NOMO-1 (cell line): Measurements from ENCODE around the gene FFAR3.
A peak's percentile ranks its signal among the peaks of the same experiment; 100 is the strongest.

Source experiments
- DNase-seq, 2 experiments: peaks; one replicate each; lab custom pipeline; 2025; ENCODE audit not compliant: unreplicated experiment in 2 of 2; lab: John Stamatoyannopoulos, UW

The FFAR3 gene

DNA sequence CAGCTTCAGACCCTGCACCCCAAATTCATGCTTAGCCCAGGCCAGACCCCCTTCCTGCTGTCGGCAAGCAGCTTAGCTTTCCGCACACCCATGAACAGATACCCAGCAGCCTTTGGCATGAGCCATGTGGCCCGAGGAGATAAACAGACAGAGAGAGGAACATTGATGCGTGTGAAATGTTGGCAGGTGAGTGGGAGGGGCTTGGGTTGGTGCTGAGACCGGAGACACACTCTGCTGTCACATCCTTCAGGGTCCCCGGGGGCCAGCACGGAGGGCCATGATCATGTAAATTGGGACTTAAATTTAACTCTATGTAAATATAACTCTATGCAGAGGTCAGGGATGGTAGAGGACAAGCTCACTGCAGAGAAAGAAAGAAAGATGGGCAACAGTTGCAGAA, 27.8 kb upstream of the FFAR3 start:
- DNase-seq, result no peak

- DNase-seq, result no peak
Observed at GRCh38 chr19:35331551-35332214, 26.6 kb upstream of the FFAR3 start.

- no peak for DNase-seq
Observed at GRCh38 chr19:35332817-35333216, 25.4 kb upstream of the FFAR3 start.

DNA sequence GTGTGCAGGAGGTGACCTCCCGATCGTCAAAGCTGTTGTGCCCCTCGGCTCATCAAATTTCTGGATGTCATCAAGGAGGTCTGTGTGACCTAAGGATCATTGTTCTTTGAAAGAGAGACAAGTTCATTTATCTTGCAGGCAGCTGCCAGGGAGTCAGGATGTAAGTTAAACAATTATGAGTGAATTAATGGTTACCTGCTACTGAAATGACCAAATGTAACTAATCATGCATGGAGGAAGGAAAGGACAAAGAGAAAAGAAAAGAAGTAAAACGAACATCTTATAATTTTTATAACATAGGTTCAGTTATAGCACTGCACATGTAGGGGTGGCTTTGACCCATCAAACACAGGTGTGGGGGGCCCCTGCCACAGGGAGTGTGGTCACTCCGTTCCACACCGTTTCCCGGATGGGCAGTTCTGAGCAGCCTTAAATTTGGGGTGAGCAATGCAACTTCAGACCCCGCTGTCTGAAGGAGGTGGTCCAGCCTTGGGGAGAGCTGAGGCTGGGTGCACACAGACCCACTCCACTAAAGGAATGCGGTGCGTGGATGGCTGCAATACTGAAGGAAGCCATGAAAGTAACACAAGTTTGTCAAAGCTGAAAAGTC, 24.0 kb upstream of the FFAR3 start:
- no peak for DNase-seq

DNA sequence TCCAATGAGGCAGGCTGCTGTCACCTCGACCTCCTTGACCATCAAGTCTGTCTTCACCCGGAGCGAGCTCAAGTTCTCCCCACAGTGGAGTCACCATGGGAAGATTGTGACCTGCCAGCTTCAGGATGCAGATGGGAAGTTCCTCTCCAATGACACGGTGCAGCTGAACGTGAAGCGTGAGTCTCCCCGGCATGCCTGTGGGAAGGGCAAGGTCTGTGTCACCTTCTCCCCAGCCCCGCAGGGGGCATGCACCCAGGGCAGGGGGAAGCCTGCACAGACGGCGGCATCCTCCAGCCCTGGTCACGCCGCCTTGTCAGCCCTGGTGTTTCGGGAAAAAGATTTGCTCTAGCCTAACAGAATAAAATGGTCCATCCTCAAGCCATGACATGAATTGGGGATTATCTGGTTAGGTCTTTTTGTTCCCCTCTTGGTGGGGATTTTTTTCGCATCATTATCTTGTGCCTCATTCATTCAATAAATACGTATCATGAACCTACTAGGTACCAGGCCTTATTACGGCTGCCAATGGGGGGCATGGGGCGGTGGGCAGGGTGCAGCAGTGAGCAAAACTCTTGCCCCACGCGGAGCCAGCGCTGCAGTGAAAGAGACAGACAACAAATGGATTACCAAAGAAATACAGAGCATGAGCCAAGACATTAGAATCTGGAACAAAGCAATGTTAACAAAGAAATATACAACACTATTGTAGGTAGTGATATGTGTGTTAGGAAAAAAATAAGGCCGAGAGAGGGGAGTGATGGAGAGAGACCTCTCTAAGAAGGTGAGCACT, 21.9 kb upstream of the FFAR3 start:
- DNase-seq, result no peak

DNA sequence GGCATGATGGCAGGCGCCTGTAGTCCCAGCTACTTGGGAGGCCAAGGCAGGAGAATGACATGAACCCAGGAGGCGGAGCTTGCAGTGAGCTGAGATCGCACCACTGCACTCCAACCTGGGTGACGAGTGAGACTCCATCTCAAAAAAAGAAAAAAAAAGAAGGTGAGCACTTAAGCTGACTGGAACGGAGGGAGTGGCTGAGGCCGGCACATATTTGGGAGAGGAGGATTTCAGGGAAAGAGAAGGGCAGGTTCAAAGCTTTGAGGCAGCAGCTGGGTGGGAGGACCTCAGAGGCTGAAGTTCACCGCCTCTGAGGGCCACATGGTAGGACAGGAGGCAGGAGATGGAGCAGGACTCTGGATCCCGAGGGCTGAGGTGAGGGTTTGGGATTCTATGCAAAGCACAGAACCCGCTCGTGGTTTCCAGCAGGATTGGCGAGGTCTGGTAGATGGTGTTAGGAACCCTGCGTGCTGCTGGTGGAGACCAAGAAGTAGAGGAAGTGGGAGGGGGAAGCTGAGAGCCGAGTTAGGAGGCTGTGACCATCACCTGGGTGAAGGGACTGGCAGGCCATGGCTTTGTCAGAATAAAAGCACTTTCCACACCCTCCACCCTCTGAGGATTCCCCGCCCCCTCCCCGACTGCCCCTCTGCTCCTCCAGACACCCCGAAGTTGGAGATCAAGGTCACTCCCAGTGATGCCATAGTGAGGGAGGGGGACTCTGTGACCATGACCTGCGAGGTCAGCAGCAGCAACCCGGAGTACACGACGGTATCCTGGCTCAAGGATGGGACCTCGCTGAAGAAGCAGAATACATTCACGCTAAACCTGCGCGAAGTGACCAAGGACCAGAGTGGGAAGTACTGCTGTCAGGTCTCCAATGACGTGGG, 20.9 kb upstream of the FFAR3 start:
- no peak for DNase-seq

DNA sequence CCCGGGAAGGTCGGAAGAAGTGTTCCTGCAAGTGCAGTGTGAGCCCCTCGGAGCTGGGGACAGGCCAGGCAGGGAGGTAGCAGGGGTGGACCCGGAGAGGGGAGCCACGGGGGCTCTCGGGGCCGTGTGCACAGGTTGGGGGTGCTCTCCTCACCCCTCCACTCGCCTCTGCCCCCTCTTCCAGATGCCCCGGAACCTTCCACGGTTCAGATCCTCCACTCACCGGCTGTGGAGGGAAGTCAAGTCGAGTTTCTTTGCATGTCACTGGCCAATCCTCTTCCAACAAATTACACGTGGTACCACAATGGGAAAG, 20.3 kb upstream of the FFAR3 start:
- DNase-seq, result no peak

GRCh38 chr19:35340431-35340830, 17.8 kb upstream of the FFAR3 start:
- no peak for DNase-seq

DNA sequence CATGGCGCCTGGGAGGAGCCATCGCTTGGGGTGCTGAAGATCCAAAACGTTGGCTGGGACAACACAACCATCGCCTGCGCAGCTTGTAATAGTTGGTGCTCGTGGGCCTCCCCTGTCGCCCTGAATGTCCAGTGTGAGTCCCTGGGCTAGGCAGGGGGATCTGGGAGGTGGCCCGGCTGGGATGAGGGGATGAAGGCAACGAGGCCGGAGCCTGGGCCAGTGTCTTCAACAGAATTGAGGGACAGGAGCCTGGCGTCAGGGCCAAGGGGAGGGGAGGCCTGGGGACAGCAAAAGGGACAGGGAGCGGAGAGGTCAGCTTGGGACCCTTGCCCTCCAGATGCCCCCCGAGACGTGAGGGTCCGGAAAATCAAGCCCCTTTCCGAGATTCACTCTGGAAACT, 17.3 kb upstream of the FFAR3 start:
- no peak for DNase-seq

GRCh38 chr19:35341565-35342225, 16.6 kb upstream of the FFAR3 start:
- DNase-seq, result no peak

DNA sequence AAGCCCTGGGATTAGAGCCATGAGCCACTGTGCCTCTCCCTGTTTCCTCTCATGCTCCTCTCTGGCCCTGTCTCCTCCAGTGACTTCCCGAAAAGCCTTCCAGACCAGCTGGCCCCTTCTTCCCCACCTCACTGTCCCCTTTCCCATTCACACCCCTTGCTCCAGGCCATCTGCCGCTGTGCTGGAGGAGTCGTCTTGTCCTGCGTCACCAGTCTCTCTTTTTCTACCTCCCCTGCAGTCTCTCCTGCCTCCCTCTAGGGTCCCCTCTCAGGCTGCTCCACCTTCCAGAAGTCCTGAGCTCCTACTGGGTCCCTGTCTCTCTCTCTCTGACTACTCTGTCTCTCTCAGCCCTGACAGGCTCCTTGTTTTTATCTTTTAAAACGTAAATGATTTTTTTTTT, 15.8 kb upstream of the FFAR3 start:
- no peak for DNase-seq

DNA sequence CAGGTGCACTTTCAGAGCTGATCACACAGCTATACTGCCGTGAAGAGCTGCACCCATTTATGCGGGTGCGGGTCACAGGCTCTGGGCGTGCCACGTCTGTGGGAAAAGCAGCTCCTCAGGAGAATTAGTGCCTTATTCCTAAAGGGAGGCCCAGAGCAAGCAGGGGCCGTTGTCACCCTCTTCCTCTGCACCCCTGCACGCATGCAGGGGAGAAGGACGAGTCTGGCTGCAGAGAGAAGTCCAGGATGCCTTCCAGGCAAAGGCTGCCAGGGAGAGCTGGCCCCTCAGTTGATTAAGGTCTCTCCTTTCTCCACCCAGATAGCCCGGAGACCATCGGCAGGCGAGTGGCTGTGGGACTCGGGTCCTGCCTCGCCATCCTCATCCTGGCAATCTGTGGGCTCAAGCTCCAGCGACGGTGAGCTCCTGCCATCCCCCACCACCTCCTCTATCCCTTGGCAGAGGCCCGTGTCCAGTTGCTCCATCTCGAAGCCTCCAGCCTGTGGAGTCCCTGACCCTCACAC, 13.7 kb upstream of the FFAR3 start:
- no peak for DNase-seq

GRCh38 chr19:35345671-35346111, 12.6 kb upstream of the FFAR3 start:
- no peak for DNase-seq

DNA sequence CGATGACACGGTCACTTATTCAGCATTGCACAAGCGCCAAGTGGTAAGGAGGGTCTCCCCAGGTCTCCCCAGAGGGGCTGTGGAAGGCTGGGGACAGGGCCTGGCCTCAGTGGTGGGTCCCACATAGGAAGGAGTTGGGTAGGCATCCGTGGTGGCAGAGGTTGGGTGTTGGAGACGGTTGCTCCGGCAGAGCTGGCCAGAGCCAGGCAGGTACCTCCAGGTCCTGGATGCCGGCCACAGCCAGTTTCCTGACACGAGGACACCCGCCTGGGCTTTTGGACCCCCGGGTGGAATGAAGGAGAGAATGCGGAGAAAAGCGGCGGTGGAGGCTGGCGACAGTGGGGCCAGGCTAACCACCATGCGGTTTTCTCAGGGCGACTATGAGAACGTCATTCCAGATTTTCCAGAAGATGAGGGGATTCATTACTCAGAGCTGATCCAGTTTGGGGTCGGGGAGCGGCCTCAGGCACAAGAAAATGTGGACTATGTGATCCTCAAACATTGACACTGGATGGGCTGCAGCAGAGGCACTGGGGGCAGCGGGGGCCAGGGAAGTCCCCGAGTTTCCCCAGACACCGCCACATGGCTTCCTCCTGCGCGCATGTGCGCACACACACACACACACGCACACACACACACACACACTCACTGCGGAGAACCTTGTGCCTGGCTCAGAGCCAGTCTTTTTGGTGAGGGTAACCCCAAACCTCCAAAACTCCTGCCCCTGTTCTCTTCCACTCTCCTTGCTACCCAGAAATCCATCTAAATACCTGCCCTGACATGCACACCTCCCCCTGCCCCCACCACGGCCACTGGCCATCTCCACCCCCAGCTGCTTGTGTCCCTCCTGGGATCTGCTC, 11.8 kb upstream of the FFAR3 start:
- no peak for DNase-seq

DNA sequence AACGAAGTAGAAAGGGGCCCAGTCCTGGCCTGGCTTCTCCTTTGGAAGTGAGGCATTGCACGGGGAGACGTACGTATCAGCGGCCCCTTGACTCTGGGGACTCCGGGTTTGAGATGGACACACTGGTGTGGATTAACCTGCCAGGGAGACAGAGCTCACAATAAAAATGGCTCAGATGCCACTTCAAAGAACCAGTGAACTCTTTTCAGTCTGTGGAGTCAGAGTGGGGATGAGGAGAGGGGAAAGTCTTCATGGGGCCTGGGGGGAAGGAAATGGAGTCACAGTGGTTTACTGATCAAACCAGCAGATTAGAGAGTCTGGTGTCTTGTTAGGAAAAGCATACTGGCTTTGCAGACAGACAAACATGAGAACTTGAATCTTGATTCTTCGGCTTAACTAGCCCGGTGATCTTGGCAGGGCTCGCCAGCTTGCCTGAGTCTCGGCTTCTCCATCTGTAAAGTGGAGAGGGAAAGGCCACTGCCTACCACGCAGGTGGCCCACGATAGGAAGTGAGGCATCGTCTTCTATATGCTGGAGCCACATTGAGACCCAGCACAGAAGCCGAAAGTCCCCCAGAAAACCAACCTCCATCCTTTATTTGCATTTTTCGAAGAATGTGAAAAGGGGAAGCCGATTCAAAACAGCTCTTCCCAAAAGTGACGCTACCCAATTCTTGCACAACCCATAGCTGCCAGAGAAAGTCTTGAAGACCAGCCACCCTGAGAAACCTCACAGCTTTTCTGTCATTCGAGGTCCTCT, 10.9 kb upstream of the FFAR3 start, which contains the start of gene FFAR1:
FFAR1 (plus strand) TSS at position 732 of the 759 bp plus-strand sequence. CDS start 3,650 bp downstream, outside the sequence.
- peak; percentile 77 to 86 for DNase-seq

DNA sequence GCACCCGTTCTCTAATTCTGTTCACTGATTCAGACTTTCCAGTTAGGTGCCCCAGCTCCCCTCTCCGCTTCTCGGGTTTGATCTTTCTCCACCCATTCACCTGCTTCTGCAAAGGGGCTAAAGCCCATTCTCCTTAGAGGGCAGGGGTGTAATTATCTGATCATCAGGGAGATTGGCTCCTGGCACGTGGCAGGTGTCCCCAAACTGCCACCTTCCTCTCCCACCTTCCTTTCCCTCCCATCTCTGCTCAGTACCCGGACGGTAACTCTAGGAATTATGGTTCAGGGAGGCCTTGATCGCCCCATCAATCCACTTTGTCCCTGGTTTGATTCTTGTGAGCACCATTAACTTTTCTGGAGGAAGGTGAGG, 10.3 kb upstream of the FFAR3 start:
- DNase-seq, result no peak

GRCh38 chr19:35348911-35349611, 9.2 kb upstream of the FFAR3 start:
- DNase-seq, result no peak
